GOT3 (cell line): Measurements from ENCODE around the gene HLA-DMA.

ENCODE experiments used
- DNase-seq: peaks from one replicate; lab custom pipeline; 2025; ENCODE audit warnings: mixed read lengths; lab: John Stamatoyannopoulos, UW

Gene HLA-DMA

DNA sequence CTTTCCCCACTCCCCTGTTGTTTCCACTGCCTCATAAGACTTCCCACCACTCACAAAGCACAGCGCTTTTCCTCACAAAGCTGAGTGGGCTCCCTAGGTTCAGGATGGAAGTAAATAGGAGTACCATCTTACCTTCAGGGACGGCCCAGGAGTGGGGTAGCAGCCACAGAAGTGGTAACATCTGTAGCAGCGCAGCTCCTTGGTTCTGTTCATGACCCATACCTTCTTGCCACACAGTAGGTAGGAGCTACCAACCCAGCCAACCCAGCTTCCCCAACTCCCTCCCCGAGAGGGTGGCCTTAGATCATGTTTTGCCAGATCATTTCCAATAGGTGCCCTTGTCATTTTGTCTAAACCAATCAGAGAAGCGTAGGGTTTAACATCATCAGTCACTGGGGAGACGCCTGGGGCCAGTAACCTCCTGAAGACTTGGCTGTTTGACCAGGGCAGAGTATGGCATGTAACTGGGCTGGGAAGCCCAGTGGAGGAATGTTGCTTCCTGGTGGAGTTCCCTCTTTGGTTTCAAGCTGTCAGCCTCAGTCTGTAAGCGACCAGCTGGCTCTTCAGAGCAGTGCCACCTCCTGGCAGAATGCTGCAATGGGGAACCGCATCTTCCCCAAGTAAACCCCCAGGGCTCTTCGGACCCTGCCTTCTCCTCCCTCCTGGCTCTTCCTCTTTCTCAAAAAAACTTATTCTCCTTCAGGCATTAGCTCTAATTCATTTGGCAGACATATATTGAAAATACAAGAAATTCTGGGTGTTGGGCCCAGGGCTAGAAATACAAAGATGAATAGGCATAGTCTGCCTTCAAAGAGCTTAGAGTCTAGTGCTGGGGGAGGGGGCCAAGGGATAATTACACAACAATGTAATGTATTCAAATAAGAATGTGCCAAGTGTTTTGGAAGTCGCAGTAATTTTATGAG lies at the start of gene HLA-DMA:
TSS of gene HLA-DMA (minus strand) at position 281 of the 923 bp plus-strand sequence. CDS start at position 220, 61 bp downstream.
- peak; percentile 70 for DNase-seq

DNA sequence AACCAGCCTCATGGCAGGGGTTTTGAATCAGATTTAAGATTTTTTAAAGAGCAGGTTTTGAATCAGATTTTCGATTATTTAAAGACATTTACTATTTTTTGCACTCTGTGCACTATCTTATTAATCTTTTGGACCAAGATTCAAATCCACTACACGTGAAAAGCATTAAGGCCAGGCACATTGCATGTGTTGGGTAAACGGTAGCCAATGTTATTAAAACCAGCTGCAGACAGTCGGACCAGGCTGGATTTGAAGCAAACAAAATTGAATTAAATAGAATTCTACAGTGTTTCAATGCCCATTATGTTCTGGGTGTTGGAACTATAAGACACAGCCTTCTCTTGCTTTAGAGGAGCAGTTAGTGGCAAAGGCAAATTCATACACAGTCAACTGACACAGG lies 48.8 kb upstream of the HLA-DMA start:
- DNase-seq: no peak

DNA sequence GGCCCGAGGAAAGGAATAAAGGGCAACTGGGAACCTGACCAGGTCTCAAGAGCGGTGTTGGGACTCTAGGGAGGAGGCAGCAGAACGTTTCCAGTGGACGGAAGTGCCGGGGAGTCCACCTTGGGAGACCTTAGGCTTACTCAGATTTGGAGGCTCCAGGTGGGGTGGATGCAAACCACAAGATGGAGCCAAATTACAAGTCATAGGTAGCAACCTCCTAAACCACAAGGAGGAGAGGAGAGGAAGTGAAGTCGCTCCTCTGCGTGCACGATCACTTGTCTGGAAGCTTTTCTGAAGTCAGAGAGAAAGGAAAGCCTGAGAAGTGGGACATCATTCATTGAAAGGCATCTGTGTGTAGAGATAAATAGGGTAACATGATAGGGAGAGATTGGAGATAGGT lies 47.2 kb upstream of the HLA-DMA start:
- DNase-seq: no peak

DNA sequence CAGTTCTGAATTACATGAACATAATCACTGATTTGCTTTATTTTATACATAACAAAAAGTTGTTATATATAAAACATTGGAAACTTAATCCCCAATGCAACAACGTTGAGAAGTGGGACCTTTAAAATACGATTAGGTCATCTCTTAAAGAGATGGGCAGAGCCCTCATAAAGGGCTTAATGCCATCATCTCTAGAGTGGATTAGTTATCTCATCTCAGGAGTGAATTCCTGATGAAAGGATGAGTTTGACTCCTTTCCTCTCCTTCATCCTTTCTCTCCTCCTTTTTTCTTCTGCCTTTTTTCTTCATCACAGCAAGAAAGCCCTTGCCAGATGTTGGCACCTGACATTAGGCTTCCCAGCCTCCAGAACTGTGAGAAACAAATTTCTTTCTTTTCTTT lies 42.6 kb upstream of the HLA-DMA start:
- no peak for DNase-seq

DNA sequence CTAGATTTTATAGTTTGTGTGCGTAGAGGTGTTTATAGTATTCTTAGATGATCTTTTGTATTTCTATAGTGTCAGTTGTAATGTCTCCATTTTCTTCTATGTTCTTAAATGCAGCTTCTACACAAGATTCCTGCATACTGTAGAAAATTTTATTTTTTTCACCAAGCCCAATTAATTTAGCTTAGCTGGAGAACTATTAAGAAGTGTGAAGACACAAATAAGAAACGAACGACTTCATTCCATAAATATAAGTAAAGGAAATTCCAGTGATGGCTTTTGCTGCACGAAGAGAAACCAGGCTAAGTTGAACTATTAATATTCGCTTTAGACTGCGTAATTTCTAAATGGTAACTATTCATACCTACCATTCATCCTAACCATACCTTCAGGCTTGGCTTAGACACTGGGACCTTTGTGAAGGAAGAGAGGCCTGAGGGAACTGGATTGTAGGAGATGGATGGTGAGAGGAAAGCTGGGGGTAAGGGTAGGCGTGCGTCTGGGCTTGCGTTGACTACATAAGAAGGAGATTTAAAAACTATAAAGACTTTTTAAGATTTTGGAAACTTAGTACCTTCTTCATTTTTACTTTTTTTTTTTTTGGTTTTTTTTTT lies 40.6 kb upstream of the HLA-DMA start:
- DNase-seq: no peak

DNA sequence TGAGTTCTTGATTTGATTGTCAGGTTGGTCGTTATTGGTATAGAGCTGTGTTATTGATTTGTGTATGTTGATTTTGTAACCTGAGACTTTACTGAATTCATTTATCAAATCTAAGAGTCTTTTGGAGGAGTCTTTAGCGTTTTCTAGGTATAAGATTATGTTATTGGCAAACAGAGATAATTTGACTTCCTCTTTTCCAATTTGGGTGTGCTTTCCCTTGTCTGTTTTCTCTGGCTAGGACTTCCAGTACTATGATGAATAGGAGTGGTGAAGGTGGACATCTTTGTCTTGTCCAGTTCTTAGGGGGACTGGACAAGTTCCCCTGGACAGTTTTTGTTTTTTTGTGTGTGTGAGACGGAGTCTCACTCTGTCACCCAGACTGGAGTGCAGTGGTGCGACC lies 39.1 kb upstream of the HLA-DMA start:
- no peak for DNase-seq

DNA sequence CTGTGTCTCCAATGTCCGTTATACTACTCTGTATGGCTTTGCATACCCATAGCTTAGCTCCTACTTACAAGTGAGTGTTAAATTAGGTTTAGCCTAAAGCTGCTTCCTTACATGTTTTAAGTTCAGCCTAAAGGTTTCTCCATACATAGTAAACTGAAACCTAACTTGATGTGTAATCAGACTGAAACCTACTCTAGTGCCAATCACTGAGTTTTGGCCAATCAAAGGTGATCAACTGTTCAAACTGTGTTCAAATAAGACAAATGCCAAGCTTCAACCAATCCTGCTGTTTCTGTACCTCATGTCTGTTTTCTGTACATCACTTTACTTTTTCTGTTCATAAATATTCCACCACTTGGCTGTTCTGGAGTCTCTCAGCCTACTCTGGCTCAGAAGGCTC lies 36.5 kb upstream of the HLA-DMA start:
- DNase-seq: no peak

DNA sequence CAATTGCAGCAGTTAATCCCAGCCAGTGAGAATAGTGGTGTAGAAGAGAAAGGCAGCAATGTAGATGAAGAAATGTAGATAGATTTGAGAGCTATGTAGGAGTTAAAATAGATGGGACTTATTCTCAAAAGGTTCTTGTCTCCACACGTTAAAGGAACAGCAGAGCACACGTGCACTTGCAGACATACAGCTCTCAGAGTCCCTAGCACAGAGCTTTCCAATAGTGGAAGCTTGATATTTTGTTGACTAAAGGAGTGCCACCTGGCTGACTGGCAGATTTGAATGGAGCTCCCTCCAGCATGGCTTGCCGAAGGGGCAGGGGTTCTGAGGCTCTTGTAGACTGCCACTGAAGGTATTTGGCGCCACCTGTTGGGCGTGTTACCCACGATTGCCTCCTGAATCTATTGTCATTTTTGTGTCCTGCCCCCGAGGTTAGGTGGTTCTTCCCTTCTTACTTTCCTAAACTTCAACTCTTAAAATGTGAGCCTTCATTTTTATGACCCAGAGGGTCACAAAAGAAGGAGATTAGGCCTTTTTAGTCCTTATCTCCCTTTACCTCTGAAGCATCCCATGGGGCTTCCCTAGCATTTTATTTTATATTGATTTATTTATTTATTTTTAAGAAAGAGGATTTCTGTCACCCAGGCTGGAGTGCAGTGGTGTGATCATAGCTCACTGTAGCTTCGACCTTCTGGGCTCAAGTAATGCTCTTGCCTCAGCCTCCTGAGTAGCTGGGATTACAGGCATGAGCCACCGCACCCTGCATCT lies 31.9 kb upstream of the HLA-DMA start:
- DNase-seq: no peak

DNA sequence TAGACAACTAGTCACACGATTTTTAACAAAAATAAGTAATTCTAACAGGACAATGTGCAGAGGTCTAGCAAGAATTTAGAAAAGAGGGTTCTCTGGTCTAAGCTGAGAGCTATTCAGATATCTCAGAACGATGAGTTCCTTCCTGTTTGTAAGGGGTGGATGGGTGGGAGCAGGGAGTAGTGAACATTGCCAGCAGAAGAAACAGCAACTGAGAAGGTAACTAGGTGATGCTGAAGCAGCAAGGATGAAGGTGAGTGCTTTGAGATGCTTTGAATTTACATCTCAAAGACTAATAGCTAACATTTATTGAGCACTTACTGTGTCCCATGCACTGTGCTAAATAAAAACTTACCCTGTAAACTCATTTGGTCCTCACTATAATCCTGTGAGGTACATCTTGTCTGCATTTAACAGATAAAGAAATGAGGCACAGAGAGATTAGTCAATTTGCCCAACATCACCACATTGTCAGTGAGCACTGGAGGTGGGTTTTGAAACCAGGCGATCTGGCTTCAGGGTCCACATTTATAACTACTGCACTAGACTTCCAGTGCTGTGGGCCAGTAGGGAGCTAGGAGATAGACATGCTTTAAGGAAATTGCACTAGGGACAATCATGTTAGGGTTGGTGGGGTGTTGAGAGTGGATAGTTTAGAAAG lies 31.2 kb upstream of the HLA-DMA start:
- no peak for DNase-seq

DNA sequence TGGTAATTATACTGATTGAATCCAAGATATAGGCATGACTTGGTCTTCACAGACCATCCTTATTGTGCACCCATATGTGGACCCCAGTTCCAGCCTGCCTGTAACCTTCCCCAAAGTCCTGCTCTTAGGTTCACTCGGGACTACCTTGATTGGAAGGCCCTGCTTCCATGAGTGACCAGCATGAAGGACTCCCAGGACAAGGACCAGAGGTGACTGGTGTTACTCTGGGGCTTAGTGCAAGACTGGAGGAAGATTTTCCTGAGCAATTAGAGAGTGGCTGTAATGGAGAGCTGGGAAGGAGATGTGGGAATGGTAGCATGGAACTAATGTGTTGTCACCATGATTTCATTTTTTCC lies 30.6 kb upstream of the HLA-DMA start:
- DNase-seq: no peak

DNA sequence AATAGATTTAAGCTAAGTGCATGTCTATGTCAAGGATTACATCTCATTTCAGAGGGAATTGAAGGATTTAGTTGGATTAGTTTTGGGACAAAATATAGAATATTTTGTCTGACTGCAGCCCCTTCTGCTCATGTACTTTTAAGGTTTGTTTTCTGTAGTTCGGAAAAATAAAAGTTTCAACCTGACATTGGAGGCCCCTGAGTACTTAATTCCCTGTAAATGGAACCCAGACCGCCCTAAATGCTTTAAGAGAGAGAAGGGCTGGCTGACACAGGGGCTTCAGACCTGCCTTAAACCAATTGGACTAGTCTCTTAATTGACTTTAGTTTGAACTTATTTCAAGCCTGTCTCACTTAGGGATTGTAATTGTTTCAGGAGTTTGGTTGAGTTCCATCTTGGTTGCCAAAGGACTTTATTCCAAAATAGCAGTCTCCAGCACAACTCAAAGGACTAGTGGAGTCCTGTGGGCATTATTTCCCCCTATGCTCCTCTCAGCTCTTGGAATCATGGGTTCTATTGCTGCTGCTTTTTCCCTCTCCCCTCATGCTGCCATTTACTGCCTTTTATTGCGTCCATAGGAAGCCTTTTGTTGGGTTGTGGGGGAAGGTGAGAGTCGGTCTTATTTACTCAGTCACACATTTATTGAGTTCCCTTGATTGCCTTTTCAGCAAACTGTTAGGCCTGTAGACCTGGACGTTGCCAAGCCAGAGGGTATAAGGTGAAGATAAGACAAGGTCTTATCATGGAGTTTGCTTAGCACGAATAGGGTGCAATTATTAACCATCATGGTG lies 30.0 kb upstream of the HLA-DMA start:
- no peak for DNase-seq

DNA sequence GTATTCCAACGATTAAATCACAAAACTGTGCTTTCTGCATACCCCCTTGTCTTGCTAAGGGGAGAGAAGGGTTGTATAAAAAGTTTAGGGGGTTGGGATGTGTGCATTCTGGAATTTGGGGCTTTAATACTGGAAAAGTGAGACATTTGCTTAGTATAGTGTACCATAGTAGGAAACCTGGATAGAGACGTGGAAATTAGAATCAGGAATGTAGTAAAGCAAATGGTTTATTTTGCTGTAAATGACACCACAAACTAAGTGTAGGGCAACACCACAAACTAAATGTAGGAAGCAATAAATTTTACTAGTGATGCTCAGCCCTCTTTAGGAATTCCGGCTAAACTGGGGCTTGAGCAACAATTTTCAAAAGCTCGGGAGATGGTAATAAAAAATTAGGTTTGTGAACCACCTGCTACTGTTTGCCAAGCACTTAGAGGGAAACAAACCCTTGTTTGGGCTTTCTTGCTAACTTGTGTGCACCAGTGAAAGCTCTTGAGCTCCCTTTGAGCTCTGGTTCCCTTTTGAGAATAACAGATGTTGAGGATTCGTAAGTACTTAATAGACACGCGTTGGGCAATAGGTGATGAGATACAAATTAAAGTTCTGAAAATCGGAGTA lies 29.3 kb upstream of the HLA-DMA start:
- DNase-seq: no peak

DNA sequence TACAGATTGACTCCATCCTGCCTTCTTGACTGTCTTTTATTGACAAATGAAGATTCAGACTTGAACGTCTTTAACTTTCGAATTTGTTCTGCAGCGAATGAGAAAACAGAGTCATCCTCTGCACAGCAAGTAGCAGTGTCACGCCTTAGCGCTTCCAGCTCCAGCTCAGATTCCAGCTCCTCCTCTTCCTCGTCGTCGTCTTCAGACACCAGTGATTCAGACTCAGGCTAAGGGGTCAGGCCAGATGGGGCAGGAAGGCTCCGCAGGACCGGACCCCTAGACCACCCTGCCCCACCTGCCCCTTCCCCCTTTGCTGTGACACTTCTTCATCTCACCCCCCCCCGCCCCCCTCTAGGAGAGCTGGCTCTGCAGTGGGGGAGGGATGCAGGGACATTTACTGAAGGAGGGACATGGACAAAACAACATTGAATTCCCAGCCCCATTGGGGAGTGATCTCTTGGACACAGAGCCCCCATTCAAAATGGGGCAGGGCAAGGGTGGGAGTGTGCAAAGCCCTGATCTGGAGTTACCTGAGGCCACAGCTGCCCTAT lies 27.7 kb upstream of the HLA-DMA start:
- no peak for DNase-seq

DNA sequence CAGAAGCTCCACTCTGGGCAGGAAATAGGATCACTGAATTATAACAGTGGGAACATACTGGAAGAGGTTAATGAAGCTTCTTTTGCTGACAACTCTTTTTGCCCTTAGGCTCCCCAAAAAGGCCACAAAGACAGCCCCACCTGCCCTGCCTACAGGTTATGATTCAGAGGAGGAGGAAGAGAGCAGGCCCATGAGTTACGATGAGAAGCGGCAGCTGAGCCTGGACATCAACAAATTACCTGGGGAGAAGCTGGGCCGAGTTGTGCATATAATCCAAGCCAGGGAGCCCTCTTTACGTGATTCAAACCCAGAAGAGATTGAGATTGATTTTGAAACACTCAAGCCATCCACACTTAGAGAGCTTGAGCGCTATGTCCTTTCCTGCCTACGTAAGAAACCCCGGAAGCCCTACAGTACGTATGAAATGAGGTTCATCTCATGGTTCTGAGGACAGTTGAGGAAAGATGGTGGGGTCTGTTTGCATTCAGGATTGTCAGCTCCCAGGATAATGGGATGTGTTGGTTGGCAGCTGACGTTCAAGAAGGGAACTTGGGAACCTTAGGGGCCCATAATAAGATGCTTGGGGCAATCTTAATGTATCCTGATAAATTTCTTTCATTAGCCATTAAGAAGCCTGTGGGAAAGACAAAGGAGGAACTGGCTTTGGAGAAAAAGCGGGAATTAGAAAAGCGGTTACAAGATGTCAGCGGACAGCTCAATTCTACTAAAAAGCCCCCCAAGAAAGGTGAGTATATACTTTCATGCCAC lies 27.0 kb upstream of the HLA-DMA start:
- DNase-seq: no peak

DNA sequence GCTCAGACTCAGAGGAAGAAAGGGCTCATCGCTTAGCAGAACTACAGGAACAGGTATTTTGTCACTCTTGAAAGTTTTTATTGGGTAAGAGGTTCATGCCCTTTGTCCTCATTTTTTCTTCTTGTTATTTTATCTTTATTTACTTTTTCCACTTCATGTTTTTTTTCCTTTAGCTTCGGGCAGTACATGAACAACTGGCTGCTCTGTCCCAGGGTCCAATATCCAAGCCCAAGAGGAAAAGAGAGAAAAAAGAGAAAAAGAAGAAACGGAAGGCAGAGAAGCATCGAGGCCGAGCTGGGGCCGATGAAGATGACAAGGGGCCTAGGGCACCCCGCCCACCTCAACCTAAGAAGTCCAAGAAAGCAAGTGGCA lies 25.0 kb upstream of the HLA-DMA start:
- no peak for DNase-seq

DNA sequence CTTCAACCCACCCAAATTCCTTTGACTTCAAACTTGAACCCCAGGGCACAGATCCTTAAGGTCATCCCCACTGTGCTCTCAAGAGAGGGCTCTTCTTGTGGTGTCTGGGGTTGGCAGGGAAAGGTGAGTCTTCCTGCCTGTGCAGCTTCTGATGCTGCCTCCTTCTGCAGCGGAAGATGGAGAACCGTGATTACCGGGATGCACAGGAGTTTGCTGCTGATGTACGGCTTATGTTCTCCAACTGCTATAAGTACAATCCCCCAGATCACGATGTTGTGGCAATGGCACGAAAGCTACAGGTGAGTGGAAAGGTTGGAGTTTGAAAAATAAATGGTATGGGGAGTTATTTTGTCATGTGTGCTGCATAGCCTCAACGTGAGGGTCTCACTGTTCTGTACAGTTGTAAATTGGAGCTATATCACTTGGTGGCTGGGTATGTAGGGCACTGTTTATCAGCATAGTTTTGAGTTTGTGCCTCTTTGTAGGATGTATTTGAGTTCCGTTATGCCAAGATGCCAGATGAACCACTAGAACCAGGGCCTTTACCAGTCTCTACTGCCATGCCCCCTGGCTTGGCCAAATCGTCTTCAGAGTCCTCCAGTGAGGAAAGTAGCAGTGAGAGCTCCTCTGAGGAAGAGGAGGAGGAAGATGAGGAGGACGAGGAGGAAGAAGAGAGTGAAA lies 24.5 kb upstream of the HLA-DMA start:
- DNase-seq: no peak

DNA sequence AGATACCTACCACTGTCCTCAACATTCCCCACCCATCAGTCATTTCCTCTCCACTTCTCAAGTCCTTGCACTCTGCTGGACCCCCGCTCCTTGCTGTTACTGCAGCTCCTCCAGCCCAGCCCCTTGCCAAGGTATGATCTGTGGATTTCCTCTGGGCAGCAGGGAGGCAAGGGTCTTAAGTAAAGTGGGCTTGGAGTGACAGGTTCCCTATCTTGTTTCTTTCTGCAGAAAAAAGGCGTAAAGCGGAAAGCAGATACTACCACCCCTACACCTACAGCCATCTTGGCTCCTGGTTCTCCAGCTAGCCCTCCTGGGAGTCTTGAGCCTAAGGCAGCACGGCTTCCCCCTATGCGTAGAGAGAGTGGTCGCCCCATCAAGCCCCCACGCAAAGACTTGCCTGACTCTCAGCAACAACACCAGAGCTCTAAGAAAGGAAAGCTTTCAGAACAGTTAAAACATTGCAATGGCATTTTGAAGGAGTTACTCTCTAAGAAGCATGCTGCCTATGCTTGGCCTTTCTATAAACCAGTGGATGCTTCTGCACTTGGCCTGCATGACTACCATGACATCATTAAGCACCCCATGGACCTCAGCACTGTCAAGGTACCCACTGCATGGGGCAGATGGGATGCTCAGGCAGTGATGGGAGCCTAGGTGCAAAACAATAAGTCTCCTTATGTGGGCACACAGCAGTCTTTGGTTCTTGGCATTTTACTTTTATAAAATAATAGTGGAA lies 23.6 kb upstream of the HLA-DMA start:
- DNase-seq: no peak

DNA sequence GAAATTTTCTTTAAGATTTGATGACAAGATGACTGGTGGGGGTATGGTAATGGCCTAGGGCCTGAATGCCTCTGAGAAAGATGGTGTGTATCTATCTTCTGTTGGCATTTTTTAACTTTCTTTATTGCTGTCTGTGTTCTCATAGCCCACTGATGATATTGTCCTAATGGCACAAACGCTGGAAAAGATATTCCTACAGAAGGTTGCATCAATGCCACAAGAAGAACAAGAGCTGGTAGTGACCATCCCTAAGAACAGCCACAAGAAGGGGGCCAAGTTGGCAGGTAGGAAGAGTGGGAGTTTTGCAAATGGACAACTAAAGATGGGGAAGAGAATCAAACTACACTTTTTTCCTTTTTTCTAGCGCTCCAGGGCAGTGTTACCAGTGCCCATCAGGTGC lies 23.0 kb upstream of the HLA-DMA start:
- DNase-seq: no peak
